ENCODE results near the gene PNLIPRP2.

DNA sequence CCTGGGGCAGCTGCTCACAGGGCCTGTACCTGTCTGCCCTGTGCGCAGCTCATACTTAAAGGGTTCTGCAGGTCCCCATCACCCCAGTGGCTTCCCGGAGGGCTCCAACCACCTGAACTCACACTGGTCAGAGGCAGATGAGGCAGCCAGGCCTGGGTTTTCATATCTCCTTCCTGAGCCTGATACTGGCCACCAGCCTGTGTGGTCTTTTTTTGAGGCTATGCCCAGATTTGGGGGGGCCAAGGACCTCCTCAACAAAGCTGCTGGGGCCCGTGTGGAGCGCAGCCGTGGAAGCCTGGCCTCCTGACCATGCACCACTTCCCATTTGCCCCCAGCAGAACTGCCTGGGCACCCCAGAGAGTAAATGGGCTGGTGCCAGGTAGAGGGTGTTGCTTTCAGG lies 25.7 kb downstream of the PNLIPRP2 start:
- TF ChIP-seq, protein P1, sequence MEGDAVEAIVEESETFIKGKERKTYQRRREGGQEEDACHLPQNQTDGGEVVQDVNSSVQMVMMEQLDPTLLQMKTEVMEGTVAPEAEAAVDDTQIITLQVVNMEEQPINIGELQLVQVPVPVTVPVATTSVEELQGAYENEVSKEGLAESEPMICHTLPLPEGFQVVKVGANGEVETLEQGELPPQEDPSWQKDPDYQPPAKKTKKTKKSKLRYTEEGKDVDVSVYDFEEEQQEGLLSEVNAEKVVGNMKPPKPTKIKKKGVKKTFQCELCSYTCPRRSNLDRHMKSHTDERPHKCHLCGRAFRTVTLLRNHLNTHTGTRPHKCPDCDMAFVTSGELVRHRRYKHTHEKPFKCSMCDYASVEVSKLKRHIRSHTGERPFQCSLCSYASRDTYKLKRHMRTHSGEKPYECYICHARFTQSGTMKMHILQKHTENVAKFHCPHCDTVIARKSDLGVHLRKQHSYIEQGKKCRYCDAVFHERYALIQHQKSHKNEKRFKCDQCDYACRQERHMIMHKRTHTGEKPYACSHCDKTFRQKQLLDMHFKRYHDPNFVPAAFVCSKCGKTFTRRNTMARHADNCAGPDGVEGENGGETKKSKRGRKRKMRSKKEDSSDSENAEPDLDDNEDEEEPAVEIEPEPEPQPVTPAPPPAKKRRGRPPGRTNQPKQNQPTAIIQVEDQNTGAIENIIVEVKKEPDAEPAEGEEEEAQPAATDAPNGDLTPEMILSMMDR (conservative IDR thresholded peaks at IDR 0.05; ENCODE audit: low read length), result no peak
- TF ChIP-seq EZH2phosphoT487 (IDR thresholded peaks at IDR 0.05; ENCODE audit: borderline replicate concordance, low read depth, low read length), result no peak
